ENCODE measurements around the gene ETF1.

DNA sequence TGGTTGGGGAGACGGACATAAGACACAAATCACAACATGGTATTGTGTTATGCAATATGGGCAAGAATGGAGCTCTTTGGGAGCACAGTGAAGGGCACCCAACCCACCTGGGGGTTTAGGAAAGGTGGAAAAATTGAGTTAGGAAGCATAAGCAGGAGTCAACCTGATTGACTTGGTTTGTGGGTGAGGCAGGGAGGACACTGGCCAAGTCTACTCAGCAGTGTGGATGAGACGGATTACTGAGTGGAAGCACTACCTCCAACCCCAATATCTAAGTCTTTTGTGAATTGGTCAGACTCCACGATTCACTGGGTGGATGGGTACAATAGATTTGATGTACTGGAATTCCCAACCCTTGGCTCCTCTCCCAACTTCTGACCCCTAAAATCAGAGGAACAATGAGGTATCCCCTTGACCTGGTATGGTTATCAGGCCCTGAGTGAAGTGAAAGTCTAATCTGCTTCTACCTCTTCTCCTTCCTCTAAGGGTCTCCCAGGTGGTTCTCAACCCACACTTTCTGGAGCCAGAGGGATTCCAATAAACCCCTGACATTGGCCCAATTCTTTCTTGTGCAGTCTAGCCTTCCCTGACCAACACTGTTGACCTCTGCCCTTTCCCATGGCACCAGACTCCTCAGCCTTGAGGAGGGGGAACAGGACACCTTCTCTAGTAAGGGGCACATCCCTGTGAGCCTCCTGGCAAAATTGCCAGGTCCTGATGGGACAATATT lies 72.5 kb downstream of the ETF1 start:
- no peak for TF ChIP-seq E2F1 (CRISPR knock-in tag; IDR thresholded peaks at IDR 0.05)
- TF ChIP-seq PHF20 (IDR thresholded peaks at IDR 0.05; ENCODE audit: partially characterized antibody) = no peak
- TF ChIP-seq, protein P1, sequence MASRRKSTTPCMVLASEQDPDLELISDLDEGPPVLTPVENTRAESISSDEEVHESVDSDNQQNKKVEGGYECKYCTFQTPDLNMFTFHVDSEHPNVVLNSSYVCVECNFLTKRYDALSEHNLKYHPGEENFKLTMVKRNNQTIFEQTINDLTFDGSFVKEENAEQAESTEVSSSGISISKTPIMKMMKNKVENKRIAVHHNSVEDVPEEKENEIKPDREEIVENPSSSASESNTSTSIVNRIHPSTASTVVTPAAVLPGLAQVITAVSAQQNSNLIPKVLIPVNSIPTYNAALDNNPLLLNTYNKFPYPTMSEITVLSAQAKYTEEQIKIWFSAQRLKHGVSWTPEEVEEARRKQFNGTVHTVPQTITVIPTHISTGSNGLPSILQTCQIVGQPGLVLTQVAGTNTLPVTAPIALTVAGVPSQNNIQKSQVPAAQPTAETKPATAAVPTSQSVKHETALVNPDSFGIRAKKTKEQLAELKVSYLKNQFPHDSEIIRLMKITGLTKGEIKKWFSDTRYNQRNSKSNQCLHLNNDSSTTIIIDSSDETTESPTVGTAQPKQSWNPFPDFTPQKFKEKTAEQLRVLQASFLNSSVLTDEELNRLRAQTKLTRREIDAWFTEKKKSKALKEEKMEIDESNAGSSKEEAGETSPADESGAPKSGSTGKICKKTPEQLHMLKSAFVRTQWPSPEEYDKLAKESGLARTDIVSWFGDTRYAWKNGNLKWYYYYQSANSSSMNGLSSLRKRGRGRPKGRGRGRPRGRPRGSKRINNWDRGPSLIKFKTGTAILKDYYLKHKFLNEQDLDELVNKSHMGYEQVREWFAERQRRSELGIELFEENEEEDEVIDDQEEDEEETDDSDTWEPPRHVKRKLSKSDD (conservative IDR thresholded peaks at IDR 0.05; ENCODE audit: low read length) = no peak
- TF ChIP-seq, protein P2, sequence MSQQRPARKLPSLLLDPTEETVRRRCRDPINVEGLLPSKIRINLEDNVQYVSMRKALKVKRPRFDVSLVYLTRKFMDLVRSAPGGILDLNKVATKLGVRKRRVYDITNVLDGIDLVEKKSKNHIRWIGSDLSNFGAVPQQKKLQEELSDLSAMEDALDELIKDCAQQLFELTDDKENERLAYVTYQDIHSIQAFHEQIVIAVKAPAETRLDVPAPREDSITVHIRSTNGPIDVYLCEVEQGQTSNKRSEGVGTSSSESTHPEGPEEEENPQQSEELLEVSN (IDR thresholded peaks at IDR 0.05; ENCODE audit: borderline replicate concordance in 1 of 2, extremely low read depth in 1 of 2, insufficient read depth in 1 of 2, insufficient read length in 1 of 2, low read depth in 1 of 2, low read length in 1 of 2, poor library complexity in 1 of 2, severe bottlenecking in 1 of 2) = no peak
- 0 out of 2 replicates have a peak, but pooled peaks have one; percentile 11 for TF ChIP-seq ZNF274 (IDR thresholded peaks at IDR 0.05; ENCODE audit: borderline replicate concordance, low read depth, low read length)
- TF ChIP-seq ZNF639 (CRISPR knock-in tag; conservative IDR thresholded peaks at IDR 0.05 in 1 of 2, IDR thresholded peaks at IDR 0.05 in 1 of 2) = no peak
- TF ChIP-seq HCFC1 (IDR thresholded peaks at IDR 0.05; ENCODE audit: low read depth, low read length) = no peak
